Left ventricle myocardium inferior (tissue), 1 donor: ENCODE data around the gene HCK. TPM values are rescaled to one million over a fixed set of nuclear protein-coding genes. Genes with fewer than 3 reads are reported as not detected.
A peak's percentile ranks its signal among the peaks of the same experiment; 100 is the strongest.

Source experiments
- DNase-seq: peaks from one replicate; pipeline ENCODE4 v3.0.0-alpha.2; 2020
- H3K27ac ChIP-seq: fragments of 200-600 bp; replicated peaks from 2 replicates; pipeline ENCODE4 v1.8.0; 2021
- H3K27me3 ChIP-seq: fragments of 200-600 bp; 2 replicates; pipeline ENCODE4 v1.8.0; 2021; ENCODE audit warnings: low read depth
- H3K36me3 ChIP-seq: fragments of 200-600 bp; 2 replicates; pipeline ENCODE4 v1.8.0; 2021
- H3K4me1 ChIP-seq: fragments of 200-600 bp; 2 replicates; pipeline ENCODE4 v1.8.0; 2021
- H3K4me3 ChIP-seq: fragments of 200-600 bp; 2 replicates; pipeline ENCODE4 v1.8.0; 2021; ENCODE audit warnings: mild to moderate bottlenecking, moderate library complexity
- H3K9me3 ChIP-seq: fragments of 200-600 bp; replicated peaks from 2 replicates; pipeline ENCODE4 v1.8.0; 2021
- intact Hi-C: fragments of 100-400 bp; cut with micrococcal nuclease; formaldehyde crosslinking; loops from one replicate; pipeline ENCODE4 v1.11.0; 2022
- total RNA-seq: library from RNA; stranded (reverse); fragmentation: NEBNext Ultra II Directional; extraction: Animal tissue kit (Norgen Biotek cat#: 25700); gene quantifications from one replicate; pipeline ENCODE4 v1.2.1, GENCODE V29; 2021
- TF ChIP-seq, protein P1 (sequence below): fragments of 200-600 bp; IDR thresholded peaks from 2 replicates; pipeline ENCODE4 v1.8.0; 2021; ENCODE audit warnings: antibody characterized with exemption, mild to moderate bottlenecking, borderline replicate concordance
- donor health status: DM: no; HTN: yes; CAD: no; lungs with severe emphysema.

The HCK gene
- total RNA-seq, 1 donor from 2014 or later: 4.3 TPM

DNA sequence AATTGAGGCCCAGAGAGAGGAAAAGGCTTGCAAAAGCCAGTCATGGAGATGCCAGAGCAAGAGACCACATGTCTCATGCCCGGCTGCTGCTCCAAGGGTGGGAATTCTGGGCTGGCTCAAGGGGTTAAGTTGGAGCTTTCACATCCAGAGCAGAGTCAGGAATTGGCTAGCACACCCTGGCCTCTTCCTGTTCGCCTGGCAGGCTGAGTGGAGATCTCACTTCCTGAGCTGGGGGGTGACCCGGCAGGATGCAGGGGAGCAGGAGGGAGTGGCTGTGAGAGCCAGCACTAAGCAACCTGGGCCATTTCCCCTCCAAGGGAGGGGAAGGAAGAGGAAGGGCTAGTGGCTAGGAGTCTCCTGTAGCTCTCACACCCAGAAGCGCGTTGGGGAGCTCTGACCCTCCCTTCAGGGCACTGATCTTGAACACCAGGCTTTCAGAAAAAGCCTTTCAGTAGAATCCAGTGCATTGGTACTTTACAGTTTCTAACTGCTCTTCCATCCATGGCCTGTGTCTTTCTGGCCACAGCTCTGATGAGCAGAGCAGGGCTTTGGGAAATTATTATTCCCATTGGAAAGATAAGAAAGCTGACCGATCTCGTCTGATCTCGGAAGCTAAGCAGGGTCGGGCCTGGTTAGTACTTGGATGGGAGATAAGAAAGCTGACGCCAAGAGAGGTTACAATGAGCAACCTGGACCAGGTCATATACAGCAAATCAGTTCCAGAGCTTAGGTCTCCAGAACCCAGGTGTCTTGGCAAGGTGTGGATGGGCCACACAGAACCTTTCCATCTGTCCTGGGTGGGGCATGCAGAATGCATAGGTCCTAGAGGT, 44.0 kb upstream of the HCK start:
- H3K36me3 ChIP-seq: no peaks in the 10 kb centered on the region
- H3K27me3 ChIP-seq: peaks cover 23% of the 10 kb centered on the region
- H3K9me3 ChIP-seq: no peaks in the 10 kb centered on the region
- H3K4me1 ChIP-seq: peaks cover 53% of the 10 kb centered on the region
- H3K27ac ChIP-seq: peak overlapping the region; percentile 89
- intact Hi-C loops: no loop called here
- DNase-seq: peak; percentile 58
- TF ChIP-seq, protein P1, sequence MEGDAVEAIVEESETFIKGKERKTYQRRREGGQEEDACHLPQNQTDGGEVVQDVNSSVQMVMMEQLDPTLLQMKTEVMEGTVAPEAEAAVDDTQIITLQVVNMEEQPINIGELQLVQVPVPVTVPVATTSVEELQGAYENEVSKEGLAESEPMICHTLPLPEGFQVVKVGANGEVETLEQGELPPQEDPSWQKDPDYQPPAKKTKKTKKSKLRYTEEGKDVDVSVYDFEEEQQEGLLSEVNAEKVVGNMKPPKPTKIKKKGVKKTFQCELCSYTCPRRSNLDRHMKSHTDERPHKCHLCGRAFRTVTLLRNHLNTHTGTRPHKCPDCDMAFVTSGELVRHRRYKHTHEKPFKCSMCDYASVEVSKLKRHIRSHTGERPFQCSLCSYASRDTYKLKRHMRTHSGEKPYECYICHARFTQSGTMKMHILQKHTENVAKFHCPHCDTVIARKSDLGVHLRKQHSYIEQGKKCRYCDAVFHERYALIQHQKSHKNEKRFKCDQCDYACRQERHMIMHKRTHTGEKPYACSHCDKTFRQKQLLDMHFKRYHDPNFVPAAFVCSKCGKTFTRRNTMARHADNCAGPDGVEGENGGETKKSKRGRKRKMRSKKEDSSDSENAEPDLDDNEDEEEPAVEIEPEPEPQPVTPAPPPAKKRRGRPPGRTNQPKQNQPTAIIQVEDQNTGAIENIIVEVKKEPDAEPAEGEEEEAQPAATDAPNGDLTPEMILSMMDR: no peak
- H3K4me3 ChIP-seq: peak overlapping the region; percentile 20

DNA sequence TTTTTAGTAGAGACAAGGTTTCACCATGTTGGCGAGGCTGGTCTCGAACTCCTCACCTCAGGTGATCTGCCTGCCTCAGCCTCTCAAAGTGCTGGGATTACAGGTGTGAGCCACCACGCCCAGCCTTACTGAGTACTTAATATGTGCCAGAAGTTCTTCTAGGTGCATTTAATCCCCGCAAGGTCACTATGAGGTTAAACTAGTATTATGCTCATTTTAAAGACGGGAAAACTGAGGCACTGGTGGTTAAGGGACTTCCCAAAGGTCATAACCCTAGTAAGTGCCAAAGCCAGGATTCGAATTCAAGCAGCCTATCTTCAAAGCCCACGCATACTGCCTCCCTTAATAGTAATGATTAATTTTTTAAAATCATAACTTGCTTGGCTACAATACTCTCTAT, 42.5 kb upstream of the HCK start:
- intact Hi-C loops: no loop called here
- TF ChIP-seq, protein P1: no peak
- H3K4me3 ChIP-seq: peak overlapping the region; percentile 66
- no peaks in the 10 kb centered on the region for H3K36me3 ChIP-seq
- H3K27ac ChIP-seq: peak overlapping the region; percentile 89
- no peak for DNase-seq
- peaks cover 32% of the 10 kb centered on the region for H3K27me3 ChIP-seq
- H3K4me1 ChIP-seq: peaks cover 62% of the 10 kb centered on the region
- H3K9me3 ChIP-seq: no peaks in the 10 kb centered on the region

DNA sequence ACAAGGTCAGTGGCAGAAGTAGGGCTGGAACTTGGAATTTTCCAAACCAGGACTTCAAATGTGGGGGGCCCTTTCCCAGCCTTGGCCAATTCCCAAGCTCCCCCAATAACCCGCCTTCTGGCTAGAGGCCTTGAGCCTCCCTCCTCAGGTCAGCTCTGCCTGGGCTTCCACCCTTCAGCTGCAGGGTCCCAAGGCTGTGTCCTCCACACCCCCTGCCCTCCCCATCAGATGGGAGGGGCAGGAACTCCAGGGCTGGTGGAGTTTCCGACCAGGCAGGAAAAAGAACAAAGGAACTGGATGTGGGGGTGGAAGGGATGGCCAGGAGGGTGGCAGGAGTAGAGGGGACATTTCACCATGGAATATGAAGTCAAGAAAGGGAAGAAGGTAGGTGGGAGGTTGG, 41.9 kb upstream of the HCK start, which contains the start of gene CCM2L:
Gene CCM2L, plus strand, starts transcription at position 338 of the 400 bp plus-strand sequence. Its CDS starts 17 bp downstream, at position 355.
- intact Hi-C loops: no loop called here
- Histone ChIP-seq H3K27me3 (peaks cover 35% of the 10 kb centered on the region), H3K4me3 (peak within 1 kb of the TSS; percentile 66), H3K4me1 (peaks cover 67% of the 10 kb centered on the region), H3K27ac (peak within 1 kb of the TSS; percentile 89), H3K9me3 (no peaks in the 10 kb centered on the region), H3K36me3 (no peaks in the 10 kb centered on the region)
- DNase-seq: peak; percentile 45
- TF ChIP-seq, protein P1: no peak

DNA sequence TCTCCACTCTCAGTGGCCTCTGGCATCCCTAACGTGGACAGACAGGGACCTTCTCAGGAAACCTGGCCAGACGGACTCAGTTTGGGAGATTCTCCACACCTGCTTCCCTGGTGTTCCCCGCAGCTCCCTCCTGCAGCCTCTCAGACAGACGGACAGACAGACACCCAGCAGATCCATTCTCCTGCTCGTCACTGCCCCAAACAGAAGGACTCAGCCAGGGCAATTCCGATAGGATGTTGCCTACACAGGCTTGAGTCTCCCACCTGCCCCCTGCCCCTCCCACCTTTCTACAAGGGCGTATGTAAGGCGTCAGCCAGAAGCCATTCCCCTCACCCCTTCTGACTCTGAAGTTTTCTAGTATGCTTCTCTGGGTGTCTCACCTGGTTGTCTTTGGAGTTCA, 41.4 kb upstream of the HCK start:
- no peaks in the 10 kb centered on the region for H3K9me3 ChIP-seq
- peak overlapping the region; percentile 89 for H3K27ac ChIP-seq
- peak overlapping the region; percentile 66 for H3K4me3 ChIP-seq
- DNase-seq: no peak
- peaks cover 38% of the 10 kb centered on the region for H3K27me3 ChIP-seq
- no peaks in the 10 kb centered on the region for H3K36me3 ChIP-seq
- H3K4me1 ChIP-seq: peaks cover 67% of the 10 kb centered on the region
- TF ChIP-seq, protein P1: no peak
- intact Hi-C loops: no loop called here

DNA sequence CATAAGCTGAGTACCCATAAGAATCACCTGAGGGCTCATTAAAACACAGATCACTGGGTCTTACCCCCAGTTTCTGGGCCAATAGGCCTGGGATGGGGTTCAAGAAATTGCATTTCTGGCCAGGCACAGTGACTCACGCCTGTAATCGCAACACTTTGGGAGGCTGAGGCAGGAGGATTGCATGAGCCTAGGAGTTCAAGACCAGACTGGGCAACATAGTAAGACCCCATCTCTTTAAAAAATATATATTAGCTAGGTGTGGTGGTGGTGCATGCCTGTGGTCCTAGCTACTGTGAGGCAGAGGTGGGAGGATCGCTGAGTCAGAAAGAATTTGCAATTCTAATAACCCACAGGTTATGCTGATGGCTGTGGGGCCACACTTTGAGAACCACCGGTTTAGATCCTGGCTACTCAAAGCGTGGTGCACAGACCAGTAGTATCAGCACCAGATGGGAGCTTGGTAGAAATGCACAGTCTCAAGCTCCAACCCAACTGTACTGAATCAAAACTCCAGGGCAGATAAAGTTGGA, 39.8 kb upstream of the HCK start:
- Histone ChIP-seq H3K27ac (peak overlapping the region; percentile 89), H3K4me1 (peaks cover 57% of the 10 kb centered on the region), H3K27me3 (peaks cover 51% of the 10 kb centered on the region), H3K36me3 (no peaks in the 10 kb centered on the region), H3K9me3 (no peaks in the 10 kb centered on the region), H3K4me3 (peak overlapping the region; percentile 66)
- intact Hi-C loops: no loop called here
- TF ChIP-seq, protein P1: no peak
- no peak for DNase-seq
